HG03439 (cell line): ENCODE results near the gene STK32C.

Experiments
- ATAC-seq: cut with Tn5 transposase; IDR thresholded peaks from one replicate; pipeline ENCODE4 v1.9.1; 2021; ENCODE audit warnings: mild to moderate bottlenecking, moderate library complexity; ENCODE audit not compliant: unreplicated experiment

Gene STK32C

DNA sequence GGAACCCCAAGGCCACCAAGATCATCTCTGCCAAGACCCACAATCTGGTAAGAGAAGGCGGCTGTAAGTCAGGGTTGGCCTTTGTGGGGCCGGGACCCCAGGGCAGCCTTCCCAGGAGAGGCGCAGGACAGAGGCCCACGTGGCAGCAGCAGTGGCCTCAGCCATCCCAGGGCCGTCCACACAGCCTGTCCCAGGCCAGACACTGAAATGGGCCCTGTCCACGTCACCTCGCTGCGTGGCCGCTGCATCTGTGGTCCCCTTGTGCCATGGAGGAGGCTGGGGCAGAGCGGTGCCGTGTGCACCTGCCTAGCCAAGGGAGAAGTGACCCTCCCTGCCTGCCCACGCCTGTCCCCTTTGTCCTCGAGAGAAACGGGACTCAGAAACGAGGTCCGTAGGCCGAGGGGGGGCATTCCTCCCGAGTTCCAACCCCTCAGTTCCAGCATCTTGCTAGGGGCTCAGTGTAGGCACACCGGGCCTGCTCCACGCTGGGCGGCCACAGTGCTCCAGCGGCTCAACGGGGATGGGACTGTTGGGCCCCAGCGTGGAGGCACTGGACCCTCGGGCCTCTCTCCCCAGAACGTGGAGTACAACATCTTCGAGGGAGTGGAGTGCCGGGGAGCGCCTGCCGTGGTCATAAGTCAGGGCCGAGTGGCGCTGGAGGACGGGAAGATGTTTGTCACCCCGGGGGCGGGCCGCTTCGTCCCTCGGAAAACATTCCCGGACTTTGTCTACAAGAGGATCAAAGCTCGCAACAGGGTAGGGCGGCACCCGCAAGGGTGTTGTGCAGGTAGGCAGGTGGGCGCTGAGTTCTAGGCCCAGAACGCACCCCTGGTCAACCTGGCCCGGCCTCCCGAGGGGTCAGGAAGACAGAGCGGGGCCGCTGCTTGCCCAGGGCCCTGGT lies 105.4 kb downstream of the STK32C start:
- ATAC-seq: no peak

DNA sequence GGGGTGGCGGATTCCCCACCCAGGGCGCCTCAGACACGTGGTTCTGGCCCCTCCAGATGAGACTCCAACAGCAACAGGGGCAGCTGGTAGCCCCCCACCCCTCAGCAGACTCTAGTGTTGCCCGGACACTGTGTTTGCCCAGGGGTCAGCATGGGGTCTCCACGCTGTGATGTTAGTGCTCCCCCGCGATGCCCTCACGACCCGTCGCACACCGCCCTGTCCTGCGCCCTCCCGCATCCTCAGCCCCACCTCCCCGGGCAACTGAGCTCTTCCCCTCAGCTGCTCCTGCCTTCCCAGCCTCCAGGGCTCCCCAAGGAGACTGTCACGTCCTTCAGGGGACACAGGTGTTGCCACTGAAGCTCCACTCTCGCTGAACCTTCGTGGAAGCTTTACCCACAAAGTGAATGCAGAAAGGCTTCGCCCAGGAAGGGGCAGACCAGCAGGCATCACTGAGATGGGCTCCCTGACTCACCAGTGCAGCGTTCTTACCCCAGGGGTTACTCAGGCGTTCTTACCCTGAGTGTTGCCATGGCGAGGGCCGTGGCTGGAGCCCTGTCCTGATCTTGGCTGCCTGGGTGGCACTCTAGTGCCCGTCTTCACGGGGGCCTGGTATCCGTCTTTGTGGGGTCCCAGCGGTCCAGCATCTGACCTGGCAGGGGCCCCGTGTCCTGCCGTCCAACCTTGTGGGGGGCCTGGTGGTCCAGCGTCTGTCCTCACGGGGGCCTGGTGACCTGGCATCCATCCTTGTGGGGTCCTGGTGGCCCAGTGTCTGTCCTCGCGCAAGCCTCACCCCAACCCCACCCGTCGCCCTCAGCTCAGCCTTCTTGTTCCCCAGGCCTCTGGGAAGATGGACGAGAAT lies 106.4 kb downstream of the STK32C start:
- no peak for ATAC-seq

DNA sequence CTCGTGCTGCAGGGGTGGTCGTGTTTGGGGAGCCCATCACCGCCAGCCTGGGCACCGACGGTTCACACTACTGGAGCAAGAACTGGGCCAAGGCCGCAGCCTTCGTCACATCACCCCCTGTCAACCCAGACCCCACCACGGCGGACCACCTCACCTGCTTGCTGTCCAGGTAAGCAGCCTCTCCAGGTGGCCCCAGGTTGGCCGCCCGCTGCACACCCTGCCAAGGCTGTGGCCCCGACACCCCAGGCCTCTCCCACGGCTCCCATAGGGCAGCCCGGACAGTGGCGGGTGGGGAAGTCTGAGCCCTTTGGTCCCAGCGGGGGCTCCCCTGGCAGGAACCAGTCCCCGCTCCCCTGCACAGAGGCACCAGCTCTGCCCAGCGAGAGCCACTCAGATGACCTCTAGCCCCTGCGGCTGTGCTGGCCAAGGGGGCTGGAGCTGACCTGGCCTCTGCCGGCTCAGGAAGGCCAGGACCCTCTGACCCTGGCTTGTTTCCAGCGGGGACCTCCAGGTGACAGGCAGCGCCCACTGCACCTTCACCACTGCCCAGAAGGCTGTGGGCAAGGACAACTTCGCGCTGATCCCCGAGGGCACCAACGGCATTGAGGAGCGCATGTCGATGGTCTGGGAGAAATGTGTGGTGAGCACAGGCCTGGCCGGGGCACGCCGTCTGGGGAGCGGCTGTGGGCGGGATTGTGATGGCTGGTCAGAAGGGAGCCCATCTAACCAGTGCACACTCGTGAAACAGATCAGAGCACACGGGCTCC lies 107.2 kb downstream of the STK32C start:
- no peak for ATAC-seq

DNA sequence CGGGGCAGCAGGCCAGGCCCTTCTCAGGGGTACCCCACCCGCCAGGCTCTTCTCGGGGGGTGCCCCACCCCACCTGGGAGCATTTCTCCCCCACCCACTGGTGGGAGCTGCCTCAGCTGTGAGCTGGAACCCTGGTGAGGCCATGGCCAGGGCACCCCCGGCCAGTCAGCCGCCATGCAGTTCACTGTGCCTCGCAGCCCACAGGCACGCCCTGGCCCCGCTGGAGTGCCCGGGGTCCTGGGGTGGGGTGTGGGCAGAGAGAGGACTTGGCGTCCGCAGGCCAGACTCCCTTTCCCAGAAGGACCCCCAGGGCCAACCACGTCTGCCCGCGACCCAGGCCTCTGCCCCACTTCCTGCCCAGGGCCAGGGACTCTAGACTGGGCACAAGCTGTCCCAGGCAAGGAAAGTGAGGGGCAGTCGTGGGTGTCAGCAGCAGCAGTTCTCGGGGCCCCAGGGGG lies 107.9 kb downstream of the STK32C start:
- no peak for ATAC-seq

DNA sequence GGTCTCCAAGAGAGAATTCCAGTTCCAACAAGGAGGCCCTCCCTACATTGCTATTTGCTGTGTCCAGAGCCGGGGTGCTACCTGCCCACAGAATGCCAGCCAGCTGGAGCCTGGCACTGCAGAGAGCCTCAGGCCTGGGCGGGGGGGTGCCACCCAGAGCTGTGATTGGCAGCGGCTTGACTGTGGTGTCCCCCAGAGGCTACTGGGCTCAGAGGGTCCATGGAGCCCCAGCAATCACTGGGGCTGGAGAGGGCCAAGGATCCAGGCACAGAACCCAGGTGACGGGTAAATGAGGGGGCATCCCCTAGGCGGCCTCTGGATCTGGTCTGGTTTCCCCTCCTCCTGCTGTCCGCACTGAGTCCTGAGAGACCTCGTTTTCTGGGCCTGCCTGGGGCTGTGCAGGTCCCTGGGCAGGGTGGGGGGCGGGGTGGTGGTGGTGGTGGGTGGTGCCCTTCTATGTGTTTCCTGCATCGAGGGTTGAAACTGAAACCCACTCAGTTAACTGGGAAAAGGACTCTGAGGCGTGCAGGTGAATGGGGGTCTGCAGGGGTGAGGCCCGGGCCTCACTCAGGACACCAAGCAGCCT lies 108.4 kb downstream of the STK32C start:
- ATAC-seq: no peak

DNA sequence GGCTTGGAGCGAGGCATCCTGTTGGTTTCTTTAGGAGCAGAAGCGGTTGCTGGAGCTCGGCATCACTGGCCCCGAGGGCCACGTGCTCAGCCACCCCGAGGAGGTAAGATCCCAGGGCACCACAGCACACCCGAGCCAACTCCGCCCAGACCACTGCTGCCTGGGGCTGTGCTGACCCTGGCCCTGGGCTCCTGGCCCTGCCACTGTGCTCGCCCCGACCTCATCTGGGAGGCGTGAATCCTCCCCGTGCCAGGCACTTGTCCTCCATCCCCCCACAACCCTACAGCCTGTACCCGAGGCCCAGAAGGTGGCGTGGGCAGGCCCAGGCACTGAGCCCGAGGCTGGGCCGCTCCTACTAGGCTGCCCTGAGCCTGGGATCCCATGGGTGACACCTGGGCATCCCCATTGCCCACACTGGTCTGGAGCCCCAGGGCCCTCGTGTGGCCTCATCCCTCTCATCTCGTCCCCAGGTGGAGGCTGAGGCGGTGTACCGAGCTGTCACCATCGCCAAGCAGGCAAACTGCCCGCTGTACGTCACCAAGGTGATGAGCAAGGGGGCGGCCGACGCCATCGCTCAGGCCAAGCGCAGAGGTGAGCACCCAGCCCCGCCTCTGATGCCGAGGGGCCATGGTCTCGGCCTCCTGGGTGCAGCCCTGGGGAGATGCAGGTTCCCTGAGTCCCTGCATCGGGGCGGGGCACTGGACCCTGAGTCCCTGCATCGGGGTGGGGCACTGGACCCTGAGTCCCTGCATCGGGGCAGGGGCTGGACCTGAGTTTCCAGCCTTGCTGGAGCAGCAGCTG lies 109.2 kb downstream of the STK32C start:
- ATAC-seq: no peak

DNA sequence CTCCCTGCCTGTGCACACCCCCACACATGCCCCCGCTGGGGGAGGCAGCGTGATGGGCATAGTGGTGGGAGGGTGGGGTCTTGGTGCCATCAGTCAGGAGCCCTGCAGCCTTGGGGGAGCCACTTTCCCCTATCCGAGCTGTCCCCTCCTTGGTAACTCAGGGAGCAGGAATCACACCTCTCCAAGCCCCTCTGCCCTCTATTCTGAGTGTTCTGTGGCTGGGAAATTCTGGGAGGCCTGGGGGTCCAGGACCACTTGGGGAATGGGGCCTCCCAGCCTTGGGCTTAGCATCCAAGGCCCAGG lies 109.7 kb downstream of the STK32C start:
- no peak for ATAC-seq

DNA sequence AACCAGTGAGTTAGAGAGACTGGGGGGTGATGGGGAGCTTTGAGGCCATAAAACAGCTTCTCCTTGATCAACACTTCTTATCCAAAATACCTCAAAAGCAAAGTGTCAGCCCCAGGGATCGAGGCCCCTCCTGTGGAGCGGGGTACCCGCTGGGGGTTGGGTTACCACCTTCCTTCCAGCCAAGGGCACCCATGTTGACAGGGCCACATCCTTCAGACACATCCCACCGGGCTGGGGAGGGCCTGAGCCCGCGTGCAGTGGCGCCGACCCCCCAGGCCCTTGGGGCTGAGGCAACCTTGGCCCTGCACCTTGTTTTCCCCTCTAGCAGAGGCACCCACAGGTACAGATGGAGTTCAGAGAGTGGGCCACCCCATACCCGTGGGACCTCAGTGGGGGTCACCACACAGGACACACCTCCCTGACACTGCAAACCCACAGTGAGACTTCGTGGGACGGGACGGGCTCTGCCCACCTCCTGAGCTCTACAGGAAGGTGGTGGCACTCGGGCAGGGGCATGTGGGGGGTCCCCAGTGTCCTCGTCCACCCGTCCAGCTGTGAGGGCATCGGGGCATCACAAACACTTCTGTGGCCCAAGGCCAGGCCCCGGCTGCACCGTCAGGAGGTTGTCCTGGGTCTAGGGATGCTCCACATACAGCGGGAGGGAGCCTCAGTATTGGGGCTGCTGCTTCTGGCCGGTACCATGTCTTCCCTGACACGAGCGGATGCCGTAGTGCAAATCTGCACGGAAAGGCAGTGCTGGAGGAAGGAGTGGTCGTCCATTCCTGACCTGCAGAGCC lies 110.3 kb downstream of the STK32C start:
- ATAC-seq: no peak

DNA sequence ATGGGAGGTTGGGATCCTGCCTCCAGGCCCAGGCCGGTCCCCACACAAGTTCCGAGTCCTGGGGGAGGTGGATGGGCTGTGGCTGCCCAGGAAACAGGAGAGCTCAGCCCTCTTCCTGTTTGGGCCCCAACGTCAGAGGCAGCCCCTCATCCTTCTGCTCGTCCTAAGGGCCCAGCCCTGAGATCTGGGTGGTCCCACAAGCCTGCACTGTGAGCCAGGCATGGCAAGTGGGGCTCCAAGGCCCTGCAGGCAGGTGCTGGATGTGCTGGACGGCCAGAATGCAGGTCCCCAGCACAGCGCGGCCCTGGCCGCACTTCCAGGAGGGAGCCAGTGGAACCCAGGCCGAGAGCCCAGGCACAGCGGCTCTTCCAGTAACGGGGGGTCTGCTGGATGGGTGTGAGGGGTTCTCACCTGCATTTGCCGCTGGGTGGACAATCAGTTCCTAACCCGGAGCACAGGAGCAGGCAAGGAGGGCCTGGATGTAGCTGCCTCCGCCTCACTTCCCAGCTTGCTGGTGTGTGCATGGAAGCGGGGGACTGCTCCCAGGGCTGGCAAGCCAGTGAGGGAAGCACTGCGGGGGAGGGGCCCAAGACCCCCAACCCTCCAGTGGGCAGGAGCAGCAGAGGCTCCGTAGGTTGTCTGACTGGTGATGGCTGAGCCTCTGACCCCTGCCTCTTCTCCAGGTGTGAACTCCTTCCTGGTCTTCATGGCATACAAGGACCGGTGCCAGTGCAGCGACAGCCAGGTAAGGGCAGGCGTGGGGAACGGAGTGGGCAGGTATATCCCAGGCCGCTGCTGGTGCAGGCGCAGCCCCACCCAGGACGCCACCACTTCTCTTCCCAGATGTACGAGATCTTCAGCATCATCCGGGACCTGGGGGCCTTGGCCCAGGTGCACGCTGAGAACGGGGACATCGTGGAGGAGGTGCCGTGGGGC lies 111.3 kb downstream of the STK32C start:
- ATAC-seq: no peak

DNA sequence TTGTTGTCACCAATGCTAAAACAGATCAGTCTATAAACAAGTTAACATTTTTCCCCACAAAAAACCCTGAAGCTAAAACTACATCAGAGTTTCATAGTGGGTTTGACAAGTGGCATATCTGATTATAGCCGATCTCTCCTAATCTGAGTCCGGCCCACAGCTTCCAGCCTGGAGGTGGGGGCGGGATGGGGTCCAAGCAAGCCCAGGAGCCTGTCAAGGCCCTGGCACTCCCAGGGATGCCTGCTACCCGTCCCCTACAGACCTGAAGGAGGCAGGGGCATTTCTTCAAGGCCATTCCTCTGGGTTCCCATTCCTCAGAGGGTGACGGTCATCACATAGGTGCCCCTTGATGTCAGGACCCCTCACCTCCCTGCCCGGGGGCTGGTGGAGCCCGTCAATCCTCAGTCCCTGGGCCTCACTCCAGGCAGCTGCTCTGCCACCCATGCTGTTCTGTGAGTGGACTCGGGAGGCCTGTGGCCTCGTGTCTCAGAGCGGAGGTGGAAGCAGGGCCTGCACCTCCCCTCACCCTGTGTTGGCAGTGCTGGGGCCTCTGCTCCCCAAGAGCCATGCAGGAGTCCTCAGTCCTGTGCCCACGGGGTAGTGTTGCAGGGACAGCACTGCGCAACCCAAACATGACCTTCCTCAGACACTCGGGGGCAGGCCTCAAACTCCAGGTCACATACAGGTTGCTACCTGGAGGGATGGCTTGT lies 112.2 kb downstream of the STK32C start:
- ATAC-seq: no peak

DNA sequence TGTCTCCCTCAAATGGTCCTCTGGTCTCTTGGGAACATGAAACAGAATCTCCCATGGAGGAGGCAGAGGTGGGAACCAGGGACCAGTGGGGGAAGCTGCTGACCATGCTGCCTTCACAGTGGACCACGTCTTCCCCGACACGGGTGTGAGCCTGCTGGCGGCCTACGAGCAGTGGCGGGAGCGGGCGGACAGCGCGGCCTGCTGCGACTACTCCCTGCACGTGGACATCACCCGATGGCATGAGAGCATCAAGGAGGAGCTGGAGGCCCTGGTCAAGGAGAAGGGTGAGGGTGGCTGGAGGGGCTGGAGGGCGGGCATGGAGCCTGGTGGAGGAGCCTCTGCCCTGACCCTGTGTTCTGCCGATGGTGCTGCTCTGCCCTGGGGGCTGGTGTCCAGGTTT lies 113.0 kb downstream of the STK32C start:
- ATAC-seq: no peak

DNA sequence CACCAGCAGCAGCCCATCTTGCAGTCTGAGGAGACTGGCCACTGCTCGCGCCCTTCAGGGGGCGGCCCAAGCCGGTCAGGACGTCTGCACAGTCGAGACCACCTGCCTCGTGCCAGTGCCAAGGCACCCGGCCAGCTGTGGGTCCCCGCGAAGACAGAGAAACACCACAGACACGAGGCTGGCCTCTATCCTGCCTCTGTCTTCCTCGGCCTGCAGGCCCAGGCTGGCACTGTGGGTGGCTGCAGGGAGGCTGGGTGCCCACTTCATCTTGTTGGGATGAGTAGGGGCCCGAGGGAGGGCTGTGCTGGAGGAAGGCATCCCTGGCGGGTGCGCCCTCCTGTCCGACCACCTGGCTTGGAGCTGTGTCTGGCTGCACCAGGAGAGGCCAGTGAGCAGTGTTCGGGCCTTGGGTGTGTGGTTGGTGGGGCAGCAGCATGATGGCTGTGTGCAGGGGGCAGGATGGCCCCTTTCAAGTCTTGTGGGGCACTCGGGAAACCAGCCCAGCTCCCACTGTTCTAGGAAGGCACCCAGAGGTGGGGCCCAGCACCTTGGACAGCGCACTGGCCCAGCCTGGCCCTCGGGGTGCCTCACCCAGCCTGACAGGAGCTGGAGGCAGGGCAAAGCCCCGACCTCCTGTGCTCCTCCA lies 113.7 kb downstream of the STK32C start:
- no peak for ATAC-seq

DNA sequence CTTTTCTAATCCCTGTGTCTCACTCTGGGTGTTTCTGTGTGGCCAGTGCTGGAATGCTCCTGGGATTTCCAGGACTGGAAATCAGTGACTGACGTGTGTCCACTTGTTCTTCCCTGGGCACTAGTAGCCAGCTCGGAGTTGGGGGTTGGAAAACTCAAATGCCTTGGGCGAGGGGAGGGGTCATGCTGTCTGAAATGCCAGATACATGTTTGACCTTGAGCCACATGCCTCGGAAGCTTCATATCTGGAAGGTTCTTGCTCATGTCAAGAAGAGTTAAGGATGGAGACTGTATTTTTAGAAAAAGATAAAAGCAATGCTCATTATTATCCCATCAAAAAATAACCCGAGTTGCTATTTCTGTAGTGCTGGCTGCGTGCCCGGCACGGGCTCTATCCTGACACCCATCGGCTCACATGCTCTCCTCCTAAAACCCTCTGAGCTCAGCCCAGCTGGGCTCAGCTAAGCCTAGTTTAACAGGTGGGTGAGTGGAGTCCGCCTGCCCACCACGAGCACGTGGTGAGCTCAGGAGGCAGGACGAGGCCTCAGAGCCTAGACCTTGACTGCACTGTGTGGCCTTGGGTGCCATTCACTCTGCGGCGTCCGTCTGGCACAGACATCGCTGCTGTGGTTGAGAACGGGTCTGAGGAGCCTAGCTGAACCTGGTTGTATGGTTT lies 114.6 kb downstream of the STK32C start:
- no peak for ATAC-seq

DNA sequence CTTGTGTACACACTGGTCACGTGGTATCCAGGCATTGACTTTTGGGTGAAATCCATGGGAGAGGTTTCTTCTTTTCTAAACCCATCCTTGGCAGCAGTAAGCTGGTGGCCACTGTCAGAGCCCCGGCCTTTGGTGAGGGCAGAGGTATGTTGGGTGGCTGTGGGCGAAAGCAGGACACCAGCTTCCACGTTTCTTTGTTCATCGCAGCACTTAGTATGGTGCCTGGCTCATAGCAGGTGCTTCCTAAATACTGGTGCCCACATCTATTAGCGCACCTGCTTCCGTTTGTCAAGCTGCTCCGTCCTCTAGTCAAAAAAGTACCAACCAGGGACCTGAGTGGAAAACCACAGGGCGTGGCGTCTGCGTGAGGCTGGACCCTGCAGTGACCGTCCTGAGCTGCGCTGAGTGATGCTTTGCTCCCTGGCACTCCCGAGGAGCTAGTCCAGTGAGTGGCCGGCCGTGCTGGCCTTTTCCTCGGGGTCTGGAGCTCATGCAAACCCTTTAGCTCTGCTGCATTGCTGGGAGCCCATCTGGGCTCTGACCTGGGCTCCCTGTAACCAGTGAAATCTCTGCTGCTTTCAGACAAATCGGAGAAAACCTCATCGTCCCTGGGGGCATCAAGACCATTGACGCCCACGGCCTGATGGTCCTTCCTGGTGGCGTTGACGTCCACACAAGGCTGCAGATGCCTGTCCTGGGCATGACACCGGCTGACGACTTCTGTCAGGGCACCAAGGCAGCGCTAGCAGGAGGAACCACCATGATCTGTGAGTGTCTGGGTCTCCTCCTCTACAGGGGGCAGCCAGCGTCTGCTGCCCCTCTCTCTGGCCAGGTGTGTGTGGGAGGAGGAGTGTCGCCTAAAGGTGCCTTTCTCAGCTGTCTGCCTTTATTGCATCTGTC lies 115.4 kb downstream of the STK32C start:
- no peak for ATAC-seq

DNA sequence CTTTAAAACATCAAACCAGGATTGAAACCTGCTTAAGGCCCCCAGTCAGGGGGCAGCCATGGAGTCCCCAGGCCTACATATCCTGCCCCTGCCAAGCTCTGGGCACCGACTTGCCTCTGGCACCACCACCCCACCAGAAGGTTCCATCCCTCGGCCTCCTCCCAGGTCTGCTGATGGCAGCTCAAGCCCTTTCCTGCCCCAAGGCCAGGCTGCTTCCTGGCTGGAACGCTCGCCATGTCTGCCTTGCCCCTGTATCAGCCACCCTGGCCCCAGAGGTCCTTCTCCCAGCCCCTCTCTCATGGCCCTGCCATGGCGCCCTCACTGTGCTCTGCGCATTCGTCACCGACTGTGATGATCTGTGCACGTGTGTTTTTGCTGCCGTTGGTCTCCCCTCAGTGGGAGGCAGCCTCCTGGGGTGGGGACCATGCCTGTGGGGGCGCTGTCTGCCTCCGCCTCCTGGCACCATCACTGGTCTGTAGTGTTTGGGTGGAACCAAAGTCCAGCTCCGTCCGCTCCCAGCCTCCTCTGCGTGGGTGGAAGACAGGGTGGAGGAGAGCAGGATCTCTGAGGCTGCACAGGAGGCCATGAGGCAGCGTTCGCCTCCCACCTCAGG lies 117.8 kb downstream of the STK32C start:
- no peak for ATAC-seq
